Trophoblast cell (in vitro differentiated cells and primary cell): Measurements from ENCODE around the gene TMEM132E.

Experiments
- DNase-seq, 2 donors: peaks; one replicate each; pipeline ENCODE4 v3.0.0-alpha.2; 2016
- H2AFZ ChIP-seq: 2 replicates; pipeline ENCODE4 v1.6.1; 2013; ENCODE audit warnings: low read length, moderate library complexity, mild to moderate bottlenecking; ENCODE audit not compliant: insufficient read depth, poor library complexity
- H2AK5ac ChIP-seq: 2 replicates; pipeline ENCODE4 v1.6.1; 2013; ENCODE audit warnings: mild to moderate bottlenecking, low read length
- H2BK120ac ChIP-seq: 2 replicates; pipeline ENCODE4 v1.6.1; 2013; ENCODE audit warnings: low read length, mild to moderate bottlenecking, moderate library complexity; ENCODE audit not compliant: insufficient read depth, poor library complexity
- H2BK12ac ChIP-seq: 2 replicates; pipeline ENCODE4 v1.6.1; 2013; ENCODE audit warnings: mild to moderate bottlenecking, low read length, moderate library complexity
- H2BK5ac ChIP-seq: 2 replicates; pipeline ENCODE4 v1.6.1; 2013; ENCODE audit warnings: low read length, low read depth, moderate library complexity, mild to moderate bottlenecking; ENCODE audit not compliant: poor library complexity
- H3K14ac ChIP-seq: 2 replicates; pipeline ENCODE4 v1.6.1; 2013; ENCODE audit warnings: mild to moderate bottlenecking, low read length
- H3K18ac ChIP-seq: 2 replicates; pipeline ENCODE4 v1.6.1; 2013; ENCODE audit warnings: mild to moderate bottlenecking, low read length
- H3K23ac ChIP-seq: 2 replicates; pipeline ENCODE4 v1.6.1; 2013; ENCODE audit warnings: low read length
- H3K27ac ChIP-seq: 2 replicates; pipeline ENCODE4 v1.5.1; 2013; ENCODE audit warnings: low read depth, mild to moderate bottlenecking, inconsistent platforms, low read length, moderate library complexity
- H3K27me3 ChIP-seq: 2 replicates; pipeline ENCODE4 v1.6.1; 2013; ENCODE audit warnings: inconsistent platforms, mild to moderate bottlenecking, low read length, moderate library complexity; ENCODE audit not compliant: insufficient read depth
- H3K36me3 ChIP-seq, 2 experiments: 1 replicate in 1 of 2; 2 replicates in 1 of 2; pipeline ENCODE4 v1.6.1; 2013; ENCODE audit warnings: low read length in 2 of 2, mild to moderate bottlenecking in 2 of 2, moderate library complexity in 1 of 2; ENCODE audit not compliant: insufficient read depth in 2 of 2, control insufficient read depth in 1 of 2
- H3K4ac ChIP-seq: 2 replicates; pipeline ENCODE4 v1.6.1; 2013; ENCODE audit warnings: low read depth, mild to moderate bottlenecking, low read length, moderate library complexity
- H3K4me1 ChIP-seq, 2 experiments: 1 replicate in 1 of 2; 2 replicates in 1 of 2; pipeline ENCODE4 v1.6.1; 2013; ENCODE audit warnings: low read length in 2 of 2, mild to moderate bottlenecking in 2 of 2, moderate library complexity in 1 of 2; ENCODE audit not compliant: insufficient read depth in 2 of 2, control insufficient read depth in 1 of 2
- H3K4me2 ChIP-seq: 2 replicates; pipeline ENCODE4 v1.6.1; 2013; ENCODE audit warnings: inconsistent platforms, mild to moderate bottlenecking, low read length, moderate library complexity
- H3K4me3 ChIP-seq: 2 replicates; pipeline ENCODE4 v1.5.1; 2013; ENCODE audit warnings: mild to moderate bottlenecking, low read depth, low read length, inconsistent platforms
- H3K79me1 ChIP-seq: one replicate; pipeline ENCODE4 v1.6.1; 2013; ENCODE audit warnings: low read length
- H3K79me2 ChIP-seq: 2 replicates; pipeline ENCODE4 v1.6.1; 2013; ENCODE audit warnings: low read length, mild to moderate bottlenecking; ENCODE audit not compliant: control insufficient read depth, insufficient read depth, poor library complexity
- H3K9ac ChIP-seq: 2 replicates; pipeline ENCODE4 v1.6.1; 2013; ENCODE audit warnings: mild to moderate bottlenecking, low read length
- H3K9me3 ChIP-seq: 2 replicates; pipeline ENCODE4 v1.6.1; 2013; ENCODE audit warnings: low read depth, mild to moderate bottlenecking, control low read depth, inconsistent platforms, low read length; ENCODE audit not compliant: insufficient read depth
- H4K12ac ChIP-seq: 2 replicates; pipeline ENCODE4 v1.6.1; 2013; ENCODE audit warnings: low read depth, mild to moderate bottlenecking, low read length, moderate library complexity
- H4K8ac ChIP-seq: 2 replicates; pipeline ENCODE4 v1.6.1; 2013; ENCODE audit warnings: low read depth, mild to moderate bottlenecking, low read length, moderate library complexity
- H4K91ac ChIP-seq: one replicate; pipeline ENCODE4 v1.6.1; 2013; ENCODE audit warnings: low read depth, mild to moderate bottlenecking, low read length, moderate library complexity
- whole genome bisulfite sequencing: extraction: QIAGEN DNeasy Blood & Tissue Kit; methylation state at CpG from one replicate; pipeline ENCODE4 v1.1.7; 2013; ENCODE audit warnings: missing lambda C conversion rate; ENCODE audit not compliant: insufficient read length, insufficient coverage; ENCODE audit errors: extremely low coverage; 5-methylcytosine and 5-hydroxymethylcytosine counted together

Gene TMEM132E

DNA sequence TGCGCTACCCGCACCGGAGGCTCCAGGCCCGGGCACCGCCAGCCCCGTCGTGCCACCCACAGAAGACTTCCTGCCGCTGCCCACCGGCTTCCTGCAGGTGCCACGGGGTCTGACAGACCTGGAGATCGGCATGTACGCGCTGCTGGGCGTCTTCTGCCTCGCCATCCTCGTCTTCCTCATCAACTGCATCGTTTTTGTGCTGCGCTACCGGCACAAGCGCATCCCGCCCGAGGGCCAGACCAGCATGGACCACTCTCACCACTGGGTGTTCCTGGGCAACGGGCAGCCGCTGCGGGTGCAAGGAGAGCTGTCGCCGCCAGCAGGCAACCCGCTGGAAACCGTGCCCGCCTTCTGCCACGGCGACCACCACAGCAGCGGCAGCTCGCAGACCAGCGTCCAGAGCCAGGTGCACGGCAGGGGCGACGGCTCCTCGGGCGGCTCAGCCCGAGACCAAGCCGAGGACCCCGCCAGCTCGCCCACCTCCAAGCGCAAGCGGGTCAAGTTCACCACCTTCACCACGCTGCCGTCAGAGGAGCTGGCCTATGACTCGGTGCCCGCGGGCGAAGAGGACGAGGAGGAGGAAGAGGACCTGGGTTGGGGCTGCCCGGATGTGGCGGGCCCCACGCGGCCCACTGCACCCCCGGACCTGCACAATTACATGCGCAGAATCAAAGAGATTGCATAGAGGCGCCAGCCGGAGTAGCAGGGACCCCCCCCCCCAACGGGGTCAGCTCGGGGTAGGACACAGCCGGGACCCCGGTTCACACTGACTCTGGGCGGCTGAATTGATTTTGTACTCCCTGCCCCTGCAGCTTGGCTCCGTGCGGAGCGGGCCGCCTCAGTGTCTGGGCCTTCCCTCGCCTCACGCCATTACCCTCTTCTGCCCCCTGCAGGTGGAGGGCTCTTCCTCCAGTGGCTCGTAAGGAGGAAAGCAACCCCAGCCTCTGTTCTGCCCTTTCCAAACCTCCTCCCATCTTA, 58.5 kb downstream of the TMEM132E start:
- WGBS: no CpG with 5 or more reads among the region's 73 CpGs
- H3K4me3 ChIP-seq: no peak overlapping the region
- no peaks in the 10 kb centered on the region for H3K79me2 ChIP-seq

DNA sequence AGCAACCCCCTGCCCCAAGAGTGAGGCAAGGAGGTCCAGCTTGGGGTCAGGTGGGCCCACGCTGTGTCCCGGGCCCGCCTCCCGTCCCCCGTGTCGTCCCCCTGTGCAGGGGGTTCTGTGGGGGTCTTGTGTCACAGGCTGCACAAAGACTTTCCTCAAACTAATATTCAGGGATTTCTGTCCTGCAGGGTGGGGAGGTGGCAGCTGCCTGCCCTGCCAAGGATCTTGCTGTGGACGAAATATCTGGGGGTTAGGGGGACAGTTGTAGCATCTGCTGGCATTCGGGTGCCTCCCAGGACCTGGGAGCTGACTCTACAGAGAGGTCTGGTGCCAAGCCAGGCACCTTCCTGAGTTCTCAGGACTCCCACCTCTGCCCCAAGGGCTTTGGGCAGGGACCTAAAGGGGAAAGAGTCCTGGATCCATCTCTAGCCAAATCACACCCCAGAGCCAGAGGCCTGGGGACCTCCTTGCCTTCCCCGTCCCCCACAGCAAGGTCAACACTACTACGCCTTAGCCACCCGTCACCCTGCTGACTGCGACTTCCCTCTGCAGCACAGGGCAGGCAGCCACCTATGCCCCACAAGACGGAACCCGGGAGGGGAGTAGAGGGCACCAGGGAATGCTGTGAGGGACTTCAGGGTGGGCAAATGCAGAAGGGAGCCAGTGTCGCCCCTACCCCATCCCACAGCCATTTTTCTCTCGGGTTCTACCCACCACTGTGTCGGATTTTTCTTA, 59.3 kb downstream of the TMEM132E start:
- no peak for DNase-seq
- Histone ChIP-seq H2AK5ac (no peak overlapping the region), H3K9me3 (no peaks in the 10 kb centered on the region), H4K8ac (no peak overlapping the region), H3K79me2 (no peaks in the 10 kb centered on the region), H2BK5ac (no peak overlapping the region), H2BK12ac (no peak overlapping the region), H3K4me1 (no peaks in the 10 kb centered on the region), H3K23ac (no peak overlapping the region), H4K91ac (no peak overlapping the region), H3K14ac (no peak overlapping the region), H3K18ac (no peak overlapping the region), H2BK120ac (no peak overlapping the region), H3K36me3 (no peaks in the 10 kb centered on the region), H3K79me1 (no peaks in the 10 kb centered on the region), H3K9ac (no peak overlapping the region), H4K12ac (no peak overlapping the region), H3K27me3 (no peaks in the 10 kb centered on the region), H3K4ac (no peak overlapping the region), H3K27ac (no peak overlapping the region), H2AFZ (no peak overlapping the region), H3K4me2 (no peak overlapping the region), H3K4me3 (no peak overlapping the region)
- WGBS: no CpG with 5 or more reads among the region's 17 CpGs

More for the DNA sequence above, 58.5 kb downstream of the TMEM132E start:
- no peak overlapping the region for H3K23ac ChIP-seq
- no peak overlapping the region for H2BK12ac ChIP-seq
- no peak overlapping the region for H4K12ac ChIP-seq
- no peak overlapping the region for H4K8ac ChIP-seq
- no peak overlapping the region for H3K4ac ChIP-seq
- no peaks in the 10 kb centered on the region for H3K36me3 ChIP-seq
- DNase-seq: peak; percentile 56 to 82
- H3K27ac ChIP-seq: no peak overlapping the region
- H3K4me1 ChIP-seq: no peaks in the 10 kb centered on the region
- peak overlapping the region; percentile 17 for H3K4me2 ChIP-seq
- no peak overlapping the region for H4K91ac ChIP-seq
- no peaks in the 10 kb centered on the region for H3K79me1 ChIP-seq
- H3K27me3 ChIP-seq: no peaks in the 10 kb centered on the region
- H3K14ac ChIP-seq: no peak overlapping the region
- no peak overlapping the region for H3K9ac ChIP-seq
- H2BK5ac ChIP-seq: no peak overlapping the region
- H2AFZ ChIP-seq: no peak overlapping the region
- H2AK5ac ChIP-seq: no peak overlapping the region
- H3K18ac ChIP-seq: no peak overlapping the region
- H2BK120ac ChIP-seq: no peak overlapping the region
- no peaks in the 10 kb centered on the region for H3K9me3 ChIP-seq

DNA sequence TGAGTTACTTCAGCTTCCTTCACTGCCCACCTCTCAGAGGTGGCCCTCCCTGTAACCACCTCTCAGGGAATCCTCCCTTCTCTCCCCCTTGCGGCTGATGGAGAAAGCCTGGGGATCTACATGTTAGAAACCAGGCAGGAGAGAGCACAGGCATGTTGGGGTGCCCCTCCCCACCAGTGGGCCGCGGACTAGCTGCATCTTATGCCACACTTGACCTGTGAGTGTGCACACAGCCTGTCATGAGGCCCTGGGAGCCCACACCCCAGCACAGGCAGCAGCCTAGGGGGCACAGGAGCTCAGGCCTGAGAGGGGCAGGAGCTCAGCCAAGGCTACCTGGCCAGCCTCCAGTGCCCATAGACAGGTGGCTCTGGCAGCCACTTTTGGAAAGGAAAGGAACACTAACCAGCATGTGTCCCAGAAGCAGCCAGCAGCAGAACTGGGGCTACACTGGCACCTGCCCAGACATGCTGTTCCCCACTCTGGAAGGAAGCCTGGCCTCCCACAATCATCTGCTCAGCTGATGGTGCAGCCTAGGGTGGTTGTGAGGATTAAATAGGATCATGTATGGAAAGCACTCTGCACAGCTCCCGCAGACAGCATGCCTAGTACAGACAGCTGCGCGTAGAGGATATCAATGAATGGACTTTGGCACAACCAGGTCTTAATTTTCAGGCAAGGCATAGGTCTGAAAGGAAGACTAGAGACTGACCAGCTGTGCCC, 60.5 kb downstream of the TMEM132E start:
- H3K36me3 ChIP-seq: no peaks in the 10 kb centered on the region
- no peaks in the 10 kb centered on the region for H3K27me3 ChIP-seq
- H3K9ac ChIP-seq: no peak overlapping the region
- no peaks in the 10 kb centered on the region for H3K9me3 ChIP-seq
- DNase-seq: no peak
- no CpG with 5 or more reads among the region's 6 CpGs for WGBS
- H3K4me1 ChIP-seq: no peaks in the 10 kb centered on the region
- no peak overlapping the region for H2BK5ac ChIP-seq
- H2AK5ac ChIP-seq: no peak overlapping the region
- no peaks in the 10 kb centered on the region for H3K79me1 ChIP-seq
- H4K91ac ChIP-seq: no peak overlapping the region
- no peak overlapping the region for H3K18ac ChIP-seq
- no peak overlapping the region for H2AFZ ChIP-seq
- no peak overlapping the region for H3K4ac ChIP-seq
- no peaks in the 10 kb centered on the region for H3K79me2 ChIP-seq
- H2BK12ac ChIP-seq: no peak overlapping the region
- no peak overlapping the region for H3K27ac ChIP-seq
- no peak overlapping the region for H3K4me2 ChIP-seq
- no peak overlapping the region for H3K23ac ChIP-seq
- no peak overlapping the region for H2BK120ac ChIP-seq
- no peak overlapping the region for H4K8ac ChIP-seq
- H3K14ac ChIP-seq: no peak overlapping the region
- no peak overlapping the region for H4K12ac ChIP-seq
- H3K4me3 ChIP-seq: no peak overlapping the region

DNA sequence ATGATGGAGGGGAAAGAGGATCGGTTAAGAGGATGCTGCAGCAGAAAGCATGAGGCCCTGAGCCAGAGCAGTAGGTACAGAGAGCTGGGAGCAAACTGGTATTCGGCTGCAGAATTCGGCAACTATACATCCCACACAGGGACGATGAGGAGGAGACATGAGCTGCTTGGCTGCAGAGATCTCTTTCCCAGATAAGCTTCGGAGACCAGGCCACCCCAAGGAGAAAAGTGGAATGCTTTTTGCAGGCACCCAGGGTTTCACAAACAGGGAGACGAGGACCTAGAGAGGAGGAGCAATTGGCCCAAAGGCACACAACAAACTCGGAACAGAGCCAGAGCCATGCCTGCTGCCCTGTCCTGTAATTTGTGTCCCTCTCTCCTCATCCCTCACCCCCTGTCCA, 62.0 kb downstream of the TMEM132E start:
- Histone ChIP-seq H3K79me1 (no peaks in the 10 kb centered on the region), H2AFZ (no peak overlapping the region), H3K27me3 (no peaks in the 10 kb centered on the region), H4K12ac (no peak overlapping the region), H2BK12ac (no peak overlapping the region), H3K4me3 (no peak overlapping the region), H2BK5ac (no peak overlapping the region), H4K8ac (no peak overlapping the region), H3K4me2 (no peak overlapping the region), H3K23ac (no peak overlapping the region), H3K79me2 (no peaks in the 10 kb centered on the region), H3K4me1 (peaks cover 0 to 3% of the 10 kb centered on the region in 2 experiments), H3K9ac (no peak overlapping the region), H3K14ac (no peak overlapping the region), H3K27ac (no peak overlapping the region), H3K9me3 (peaks cover 3% of the 10 kb centered on the region), H3K4ac (no peak overlapping the region), H3K18ac (no peak overlapping the region), H3K36me3 (no peaks in the 10 kb centered on the region), H2AK5ac (no peak overlapping the region), H2BK120ac (no peak overlapping the region), H4K91ac (no peak overlapping the region)
- no peak for DNase-seq
- WGBS: no CpG with 5 or more reads among the region's 7 CpGs
